Ovary (tissue), 3 donors: ENCODE data around the gene TIAL1.

Source experiments
- CTCF ChIP-seq, 3 donors: fragments of 450-650 bp in 2 of 3; fragments of 200-600 bp in 1 of 3; IDR thresholded peaks; one replicate each; pipeline versions ENCODE4 v1.5.1 to v1.8.0; 2016 to 2022; ENCODE audit warnings: antibody characterized with exemption in 3 of 3, mild to moderate bottlenecking in 1 of 3
- EP300 ChIP-seq: sonication (generic); formaldehyde crosslinking; IDR thresholded peaks from one replicate; pipeline ENCODE4 v1.6.1; 2017; ENCODE audit warnings: antibody characterized with exemption
- POLR2A ChIP-seq: fragments of 450-650 bp; IDR thresholded peaks from one replicate; pipeline ENCODE4 v1.6.1; 2017; ENCODE audit warnings: antibody characterized with exemption, mild to moderate bottlenecking, moderate library complexity
- donor health status: DM: no; HTN: no; CAD: no.

- TF ChIP-seq CTCF (IDR thresholded peaks at IDR 0.05) (no peak), POLR2A (no peak), EP300 (no peak)
These were observed 58.7 kb downstream of the TIAL1 start for GRCh38 chr10:119537953-119538630.
